Epithelial cell of esophagus (primary cell): ENCODE data around the gene KRTAP10-2.

ENCODE experiments used
- DNase-seq: peaks from one replicate; pipeline ENCODE4 v3.0.0; 2010; ENCODE audit warnings: low read depth
- H3K4me3 ChIP-seq: 2 replicates; pipeline ENCODE4 v1.5.1; 2011; ENCODE audit warnings: mild to moderate bottlenecking, low read length, control low read depth
- TF ChIP-seq, protein P1 (sequence below): IDR thresholded peaks from 2 replicates; pipeline ENCODE4 v1.5.1; 2011; ENCODE audit warnings: low read depth, mild to moderate bottlenecking, low read length, control low read depth, inconsistent platforms; ENCODE audit not compliant: insufficient read depth; ENCODE audit errors: missing control alignments

The KRTAP10-2 gene

DNA sequence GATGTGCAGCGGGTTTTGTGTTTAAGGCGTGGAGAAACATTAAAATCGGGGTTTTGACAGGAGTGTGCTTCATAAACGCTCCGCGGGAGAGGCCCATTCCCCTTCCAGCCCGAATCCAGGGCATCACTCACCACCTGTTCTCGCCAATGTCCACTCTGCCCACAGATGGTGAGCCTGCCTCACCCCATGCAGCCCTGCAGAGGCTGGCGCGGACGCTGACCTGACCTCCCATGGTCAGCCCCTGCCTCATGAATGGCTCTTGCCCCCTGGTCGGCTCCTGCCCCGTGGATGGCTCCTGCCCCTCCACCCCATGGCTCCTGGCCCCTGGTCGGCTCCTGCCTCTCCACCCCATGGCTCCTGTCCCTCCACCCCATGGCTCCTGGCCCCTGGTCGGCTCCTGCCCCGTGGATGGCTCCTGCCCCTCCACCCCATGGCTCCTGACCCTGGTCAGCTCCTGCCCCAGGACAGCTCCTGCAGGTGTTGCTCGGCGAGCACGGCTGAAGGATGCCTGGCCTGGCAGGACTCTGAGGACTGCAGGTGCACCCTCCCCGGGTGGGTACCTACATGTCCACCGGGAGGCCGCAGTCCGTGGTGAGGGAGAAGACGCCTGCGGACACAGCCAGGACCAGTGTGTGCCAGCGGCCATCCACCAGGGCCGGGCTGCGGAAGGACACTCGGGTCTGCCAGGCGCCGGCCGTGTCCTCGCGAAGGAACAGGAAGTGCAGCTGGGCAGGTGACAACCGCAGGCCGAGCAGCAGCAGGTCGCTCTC lies 18.0 kb downstream of the KRTAP10-2 start:
- TF ChIP-seq, protein P1, sequence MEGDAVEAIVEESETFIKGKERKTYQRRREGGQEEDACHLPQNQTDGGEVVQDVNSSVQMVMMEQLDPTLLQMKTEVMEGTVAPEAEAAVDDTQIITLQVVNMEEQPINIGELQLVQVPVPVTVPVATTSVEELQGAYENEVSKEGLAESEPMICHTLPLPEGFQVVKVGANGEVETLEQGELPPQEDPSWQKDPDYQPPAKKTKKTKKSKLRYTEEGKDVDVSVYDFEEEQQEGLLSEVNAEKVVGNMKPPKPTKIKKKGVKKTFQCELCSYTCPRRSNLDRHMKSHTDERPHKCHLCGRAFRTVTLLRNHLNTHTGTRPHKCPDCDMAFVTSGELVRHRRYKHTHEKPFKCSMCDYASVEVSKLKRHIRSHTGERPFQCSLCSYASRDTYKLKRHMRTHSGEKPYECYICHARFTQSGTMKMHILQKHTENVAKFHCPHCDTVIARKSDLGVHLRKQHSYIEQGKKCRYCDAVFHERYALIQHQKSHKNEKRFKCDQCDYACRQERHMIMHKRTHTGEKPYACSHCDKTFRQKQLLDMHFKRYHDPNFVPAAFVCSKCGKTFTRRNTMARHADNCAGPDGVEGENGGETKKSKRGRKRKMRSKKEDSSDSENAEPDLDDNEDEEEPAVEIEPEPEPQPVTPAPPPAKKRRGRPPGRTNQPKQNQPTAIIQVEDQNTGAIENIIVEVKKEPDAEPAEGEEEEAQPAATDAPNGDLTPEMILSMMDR, result no peak
- no peak overlapping the region for H3K4me3 ChIP-seq
- DNase-seq, result no peak

DNA sequence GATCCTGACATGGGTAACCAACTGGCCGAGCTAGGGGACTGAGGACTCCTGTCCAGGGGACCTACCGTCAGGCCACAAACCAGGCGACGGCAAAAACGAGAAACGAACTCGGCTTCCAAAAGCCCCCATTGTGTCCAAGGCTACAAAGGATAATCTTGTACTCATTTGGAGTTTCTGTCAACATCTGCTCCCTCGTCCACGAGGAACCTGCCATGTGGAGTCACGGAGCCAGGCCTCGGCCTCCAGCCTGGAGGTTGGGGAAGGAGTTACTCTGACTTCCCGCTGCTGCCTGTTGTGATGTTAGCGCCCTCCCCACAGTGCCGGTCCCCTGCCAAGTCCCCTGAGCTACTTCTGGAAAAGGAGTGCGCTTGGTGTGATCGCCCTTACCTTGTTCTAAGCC lies 18.6 kb downstream of the KRTAP10-2 start:
- no peak overlapping the region for H3K4me3 ChIP-seq
- no peak for DNase-seq
- TF ChIP-seq, protein P1, result no peak

DNA sequence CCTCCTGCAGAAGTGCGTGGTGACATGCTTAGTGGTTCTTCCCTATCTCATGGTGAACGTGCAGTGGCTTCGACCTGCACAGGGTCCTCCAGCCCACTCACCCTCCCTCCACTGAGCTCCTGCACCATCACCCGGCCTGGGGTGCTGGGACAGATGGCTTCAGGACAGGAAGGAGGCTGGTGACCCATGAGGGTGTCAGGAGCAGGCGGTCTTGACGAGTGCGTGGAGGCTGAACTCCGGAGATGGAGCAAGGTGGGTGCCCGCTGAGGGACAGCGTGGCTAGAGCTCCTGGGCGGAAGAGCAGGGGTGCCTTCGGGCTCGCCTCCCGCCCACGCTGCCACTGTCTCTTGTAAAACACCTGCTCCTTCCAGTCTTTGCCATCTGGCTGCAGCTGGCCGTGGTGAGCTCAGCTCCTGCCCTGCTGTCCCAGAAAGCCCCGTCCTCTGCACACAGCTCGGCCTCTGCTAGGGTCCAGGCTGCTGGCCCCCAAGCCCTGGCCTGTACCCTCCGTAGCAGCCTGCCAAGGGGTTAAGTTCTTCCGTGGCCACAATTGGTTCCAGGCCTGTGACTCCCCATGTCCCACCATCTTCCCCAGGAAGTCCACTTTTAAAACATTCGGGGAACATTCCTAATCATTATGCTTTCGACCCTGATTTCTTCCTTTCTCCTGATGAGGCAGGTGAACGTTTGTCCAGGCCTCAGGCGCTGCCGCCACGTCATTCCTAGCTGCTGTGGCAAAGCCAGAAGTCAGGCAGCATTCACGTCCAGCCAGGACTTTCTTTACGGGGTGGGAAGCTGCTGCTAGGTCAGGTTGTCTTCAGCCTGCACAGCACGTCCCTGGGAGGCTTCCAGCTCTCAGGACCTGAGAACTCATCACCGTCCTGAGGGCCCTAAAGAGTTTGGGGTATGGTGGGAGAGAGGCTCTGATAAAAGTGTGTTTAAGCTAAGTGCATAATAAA lies 19.4 kb downstream of the KRTAP10-2 start:
- H3K4me3 ChIP-seq, result no peak overlapping the region
- no peak for DNase-seq
- TF ChIP-seq, protein P1, result no peak

DNA sequence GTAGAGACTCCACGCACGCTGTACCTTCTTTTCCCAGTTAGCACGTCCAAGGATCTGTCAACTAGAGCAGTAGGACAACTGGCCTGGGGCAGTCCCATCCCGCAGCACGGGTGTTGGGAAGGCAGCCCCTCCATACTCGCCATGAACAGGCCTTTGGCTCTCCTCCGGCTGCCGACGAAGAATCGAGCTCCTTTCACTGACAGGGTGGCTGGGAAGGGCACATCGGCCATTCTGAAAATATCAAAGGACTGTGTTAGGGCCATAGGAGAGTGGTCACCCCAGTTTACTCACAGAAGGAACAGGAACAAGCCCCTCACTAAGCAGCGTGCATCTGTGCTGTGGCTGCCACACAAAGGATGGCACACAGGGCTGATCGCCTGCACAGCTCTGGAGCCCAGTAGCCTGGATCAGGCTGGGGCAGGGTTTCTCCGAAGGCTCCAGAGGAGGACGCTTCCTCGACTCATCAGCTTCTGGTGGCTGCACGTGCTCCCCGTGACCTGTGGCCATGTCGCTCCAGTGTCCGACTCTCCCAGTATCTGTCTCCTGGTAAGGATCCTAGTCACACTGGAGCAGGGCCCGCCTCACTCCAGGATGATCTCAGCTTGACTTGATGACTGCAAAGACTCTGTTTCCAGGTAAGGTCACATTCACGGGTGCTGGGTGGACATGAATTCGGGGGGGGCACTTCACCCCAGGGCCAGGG lies 20.3 kb downstream of the KRTAP10-2 start:
- no peak for DNase-seq
- H3K4me3 ChIP-seq, result no peak overlapping the region
- TF ChIP-seq, protein P1, result no peak

GRCh38 chr21:44530221-44530902 lies 20.9 kb downstream of the KRTAP10-2 start:
- DNase-seq, result no peak
- H3K4me3 ChIP-seq, result no peak overlapping the region
- TF ChIP-seq, protein P1, result no peak

DNA sequence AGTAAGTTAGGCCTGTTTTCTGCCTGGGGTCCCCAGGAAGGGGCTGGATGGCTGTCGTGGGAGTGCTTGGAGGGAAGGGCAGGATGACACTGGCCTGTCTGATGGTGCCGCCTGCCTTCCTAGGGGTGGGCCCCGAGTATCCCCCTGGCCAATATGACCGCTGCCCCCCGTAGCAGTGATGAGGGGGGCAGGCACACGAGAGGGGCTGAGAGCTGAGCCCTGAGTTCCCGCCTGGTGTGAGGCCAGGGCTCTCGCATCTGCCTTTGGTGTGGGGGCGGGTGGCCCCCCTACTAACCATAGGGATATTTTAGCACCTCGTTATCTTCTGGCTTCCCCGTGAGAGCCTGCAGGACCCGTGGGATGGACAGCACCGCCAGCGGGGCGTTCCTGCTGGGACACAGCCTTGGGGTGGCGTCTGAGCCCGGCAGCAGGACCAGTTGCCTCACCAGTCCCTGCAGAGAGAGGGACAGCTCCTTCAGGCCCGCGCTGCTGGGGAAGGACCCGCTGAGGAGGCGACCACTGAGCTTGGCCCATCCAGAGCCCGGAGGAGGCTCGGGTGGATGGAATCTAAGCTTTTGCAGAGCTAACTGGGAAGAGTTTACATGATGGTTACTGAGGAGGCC lies 21.7 kb downstream of the KRTAP10-2 start:
- TF ChIP-seq, protein P1, result no peak
- DNase-seq, result no peak

More for the DNA sequence above, 21.7 kb downstream of the KRTAP10-2 start:
- H3K4me3 ChIP-seq, result no peak overlapping the region
